Measurements from ENCODE around the gene ADK.
"Not testable (repeated sequence)": the region's sequence is repeated elsewhere in the genome, so short reads cannot be mapped to it uniquely, and the experiment has no call there.

The ADK gene

DNA sequence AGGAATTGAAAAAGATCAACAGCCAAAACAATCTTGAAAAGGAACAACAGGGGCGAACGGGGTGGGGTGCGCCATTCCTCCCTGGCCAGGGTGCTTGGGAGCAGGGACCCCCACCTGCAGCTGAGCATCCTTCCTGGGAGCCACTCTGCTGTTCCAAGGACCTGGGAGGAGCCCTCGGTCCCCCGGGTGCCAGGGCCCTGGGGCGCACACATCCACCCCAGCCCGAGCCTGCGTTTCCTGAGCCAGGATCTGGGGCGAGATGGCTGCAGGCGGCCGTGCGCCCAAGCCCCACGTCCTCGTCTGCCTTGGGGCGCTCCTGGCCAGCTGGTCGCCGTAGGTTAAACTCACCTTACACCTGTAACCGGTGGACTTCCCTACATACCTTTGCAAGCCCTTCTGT is 11.0 kb upstream of the ADK start:
- TF ChIP-seq, protein P1, sequence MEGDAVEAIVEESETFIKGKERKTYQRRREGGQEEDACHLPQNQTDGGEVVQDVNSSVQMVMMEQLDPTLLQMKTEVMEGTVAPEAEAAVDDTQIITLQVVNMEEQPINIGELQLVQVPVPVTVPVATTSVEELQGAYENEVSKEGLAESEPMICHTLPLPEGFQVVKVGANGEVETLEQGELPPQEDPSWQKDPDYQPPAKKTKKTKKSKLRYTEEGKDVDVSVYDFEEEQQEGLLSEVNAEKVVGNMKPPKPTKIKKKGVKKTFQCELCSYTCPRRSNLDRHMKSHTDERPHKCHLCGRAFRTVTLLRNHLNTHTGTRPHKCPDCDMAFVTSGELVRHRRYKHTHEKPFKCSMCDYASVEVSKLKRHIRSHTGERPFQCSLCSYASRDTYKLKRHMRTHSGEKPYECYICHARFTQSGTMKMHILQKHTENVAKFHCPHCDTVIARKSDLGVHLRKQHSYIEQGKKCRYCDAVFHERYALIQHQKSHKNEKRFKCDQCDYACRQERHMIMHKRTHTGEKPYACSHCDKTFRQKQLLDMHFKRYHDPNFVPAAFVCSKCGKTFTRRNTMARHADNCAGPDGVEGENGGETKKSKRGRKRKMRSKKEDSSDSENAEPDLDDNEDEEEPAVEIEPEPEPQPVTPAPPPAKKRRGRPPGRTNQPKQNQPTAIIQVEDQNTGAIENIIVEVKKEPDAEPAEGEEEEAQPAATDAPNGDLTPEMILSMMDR (IDR thresholded peaks at IDR 0.05; ENCODE audit: low read depth, low read length), result no peak
- no peak overlapping the region for H3K4me3 ChIP-seq (replicated peaks in 1 of 2; ENCODE audit: low read depth in 2 of 2, low read length in 2 of 2)
- DNase-seq (ENCODE audit: low read depth in 2 of 2), result no peak

DNA sequence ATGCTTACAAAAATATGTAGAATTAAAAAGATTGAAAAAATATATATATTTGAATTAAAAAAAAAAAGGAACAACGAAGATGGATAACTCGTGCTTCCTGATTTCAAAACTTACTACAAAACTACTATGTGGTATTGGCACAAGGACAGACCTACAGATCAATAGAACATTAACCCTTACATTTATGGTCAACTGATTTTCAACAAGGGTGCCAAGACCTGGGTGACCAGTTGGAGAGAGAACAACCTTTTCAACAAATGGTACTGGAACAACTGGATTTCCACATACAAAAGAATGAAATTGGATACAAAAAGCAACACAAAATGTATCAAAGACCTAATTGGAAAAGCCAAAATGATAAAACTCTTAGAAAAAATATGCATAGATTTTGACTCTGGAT is 10.5 kb upstream of the ADK start:
- DNase-seq (ENCODE audit: low read depth in 2 of 2), result no peak
- H3K4me3 ChIP-seq (replicated peaks in 1 of 2; ENCODE audit: low read depth in 2 of 2, low read length in 2 of 2), result no peak overlapping the region
- TF ChIP-seq, protein P1 (IDR thresholded peaks at IDR 0.05; ENCODE audit: low read depth, low read length), result no peak

DNA sequence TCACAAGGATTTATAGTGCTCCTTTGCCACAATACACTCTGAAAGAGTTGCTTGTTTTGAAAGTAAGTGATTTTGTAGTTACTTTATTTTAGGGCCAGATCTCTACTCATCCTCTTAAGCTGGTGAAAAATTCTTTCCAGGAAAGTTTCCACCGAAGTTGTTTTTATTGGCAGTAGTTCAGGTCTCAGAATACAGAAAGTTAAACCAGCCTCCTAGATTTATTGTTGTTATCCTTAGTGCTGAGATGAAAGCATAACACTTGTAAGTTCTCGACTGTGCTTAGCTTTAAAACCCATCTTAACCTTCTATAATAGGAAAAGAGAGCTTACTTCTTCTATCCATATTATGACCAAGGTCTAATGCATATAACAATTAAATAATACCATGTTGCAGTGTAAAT is 5.9 kb upstream of the ADK start:
- TF ChIP-seq, protein P1 (IDR thresholded peaks at IDR 0.05; ENCODE audit: low read depth, low read length), result no peak
- DNase-seq (ENCODE audit: low read depth in 2 of 2), result peak; percentile 82 to 85

DNA sequence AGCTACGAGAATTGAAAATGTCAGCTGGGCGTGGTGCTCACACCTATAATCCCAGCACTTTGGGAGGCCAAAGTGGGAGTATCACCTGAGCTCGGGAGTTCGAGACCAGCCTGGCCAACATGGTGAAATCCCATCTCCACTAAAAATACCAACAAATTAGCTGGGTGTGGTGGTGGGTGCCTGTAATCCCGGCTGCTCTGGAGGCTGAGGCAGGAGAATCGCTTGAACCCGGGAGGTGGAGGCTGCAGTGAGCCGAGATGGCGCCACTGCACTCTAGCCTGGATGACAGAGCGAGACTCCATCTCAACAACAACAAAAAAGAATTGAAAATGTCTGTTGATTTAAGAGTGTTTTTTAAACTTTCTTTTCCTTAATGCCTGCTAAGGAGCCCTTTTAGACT is 4.0 kb upstream of the ADK start:
- not testable (repeated sequence) for DNase-seq (ENCODE audit: low read depth in 2 of 2); H3K4me3 ChIP-seq (replicated peaks in 1 of 2; ENCODE audit: low read depth in 2 of 2, low read length in 2 of 2)

More for the DNA sequence above, 5.9 kb upstream of the ADK start:
- H3K4me3 ChIP-seq (replicated peaks in 1 of 2; ENCODE audit: low read depth in 2 of 2, low read length in 2 of 2), result no peak overlapping the region

DNA sequence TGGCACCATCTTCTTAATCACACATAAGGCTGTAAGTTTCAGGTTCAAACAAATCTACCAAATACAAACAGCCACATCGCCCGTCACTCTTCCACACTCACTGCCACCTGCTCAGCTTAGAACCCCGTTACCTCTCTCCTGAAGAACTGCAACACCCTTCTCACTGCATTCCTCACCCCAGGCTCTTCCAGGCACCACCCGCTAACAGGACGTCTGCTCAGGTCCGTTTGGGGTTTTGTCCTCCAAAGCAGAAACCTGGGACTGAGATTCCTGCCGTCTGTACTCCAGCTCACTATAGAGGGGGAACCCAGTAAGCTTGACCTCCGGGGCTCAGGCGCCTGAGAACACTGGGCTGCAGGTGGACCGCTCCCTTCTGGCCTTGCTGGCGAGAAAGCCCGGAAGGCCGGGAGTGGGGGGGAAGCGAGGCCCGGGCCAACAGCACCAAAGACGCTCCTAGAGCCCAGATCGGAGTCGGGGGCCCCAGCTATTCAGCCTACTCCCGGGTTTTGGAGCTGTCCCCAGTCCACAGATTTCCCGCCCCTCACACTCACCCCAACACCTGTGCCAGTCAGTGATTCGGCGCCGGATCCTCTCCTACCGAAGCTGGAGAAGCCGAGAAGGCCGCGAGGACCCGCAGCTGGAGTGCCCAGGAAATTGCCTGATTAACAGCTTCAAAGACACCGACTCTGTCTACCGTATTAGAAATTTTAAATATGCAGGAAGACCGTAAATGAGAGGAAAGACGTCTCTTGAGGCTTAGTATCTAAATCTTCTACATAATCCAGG is 624 bp upstream of the ADK start, which contains the start of gene AP3M1:
TSS of gene AP3M1 (minus strand) at position 625 of the 786 bp plus-strand sequence. CDS start 12,449 bp downstream, outside the sequence.
- peak within 1 kb of the TSS; percentile 91 to 95 for H3K4me3 ChIP-seq (replicated peaks in 1 of 2; ENCODE audit: low read depth in 2 of 2, low read length in 2 of 2)
- no peak for DNase-seq (ENCODE audit: low read depth in 2 of 2)
- TF ChIP-seq, protein P1 (IDR thresholded peaks at IDR 0.05; ENCODE audit: low read depth, low read length), result no peak

DNA sequence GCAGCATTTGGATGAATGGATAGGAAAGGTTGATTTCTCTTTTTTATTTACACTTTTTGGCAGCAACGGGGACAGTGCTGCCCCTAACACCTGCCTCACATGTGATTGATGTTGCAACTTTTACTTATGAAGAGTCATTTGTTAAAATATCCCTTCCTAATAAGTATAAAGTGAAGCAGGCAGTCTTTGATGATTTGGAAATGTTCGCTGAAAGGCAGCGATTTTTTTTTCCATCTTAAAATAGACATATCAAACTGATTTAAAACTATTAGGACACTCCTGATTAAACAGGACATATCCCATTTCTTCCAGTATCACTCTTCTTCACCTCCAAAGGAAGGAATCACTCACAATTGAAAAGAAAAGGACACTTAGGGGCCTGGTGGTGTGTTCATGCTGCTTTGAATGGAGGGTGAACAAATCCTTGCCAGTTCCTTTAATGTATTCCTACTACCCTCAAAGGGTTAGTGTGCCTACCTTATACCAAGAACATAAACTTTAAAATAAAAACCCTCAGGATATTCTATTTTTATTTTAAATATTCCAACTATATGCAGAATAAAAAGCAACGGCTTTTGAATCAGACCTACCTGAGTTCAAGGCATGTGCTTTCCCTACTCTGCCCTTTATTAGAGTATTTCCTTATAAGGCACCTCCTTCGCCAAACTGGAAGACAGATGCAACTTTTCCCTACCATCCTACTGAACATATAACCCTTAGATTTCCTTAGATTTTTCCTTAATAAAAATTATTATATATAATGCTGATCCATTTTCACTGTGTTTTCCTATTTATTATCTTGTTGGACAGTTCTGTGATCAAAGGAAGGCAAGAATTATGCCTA is 1.1 kb downstream of the ADK start:
- no peak for DNase-seq (ENCODE audit: low read depth in 2 of 2)
- H3K4me3 ChIP-seq (replicated peaks in 1 of 2; ENCODE audit: low read depth in 2 of 2, low read length in 2 of 2), result peak overlapping the region; percentile 91 to 95
- TF ChIP-seq, protein P1 (IDR thresholded peaks at IDR 0.05; ENCODE audit: low read depth, low read length), result no peak

DNA sequence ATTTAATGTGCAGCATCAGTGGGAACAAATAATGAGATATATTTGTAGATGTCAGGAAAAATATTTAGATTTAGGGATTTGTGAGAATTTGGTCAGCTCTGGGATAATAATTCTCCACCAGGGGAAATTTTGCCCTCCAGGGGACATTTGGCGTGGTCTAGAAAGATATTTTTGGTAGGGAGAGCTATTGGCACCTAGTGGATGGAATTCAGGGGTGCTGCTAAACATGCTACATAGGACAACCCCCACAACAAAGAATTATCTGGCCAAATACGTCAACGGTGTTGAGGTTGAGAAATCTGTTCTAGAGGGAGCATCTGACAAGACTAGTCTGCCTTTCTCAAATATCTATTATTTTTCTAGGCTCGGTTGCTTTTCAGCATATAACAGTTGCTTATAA is 2.1 kb downstream of the ADK start:
- peak; percentile 78 to 83 for DNase-seq (ENCODE audit: low read depth in 2 of 2)
- no peak overlapping the region for H3K4me3 ChIP-seq (replicated peaks in 1 of 2; ENCODE audit: low read depth in 2 of 2, low read length in 2 of 2)
- TF ChIP-seq, protein P1 (IDR thresholded peaks at IDR 0.05; ENCODE audit: low read depth, low read length), result peak; percentile 51
